Smooth muscle cell (in vitro differentiated cells): ENCODE data around the gene GNAI2. TPM values are rescaled to one million over a fixed set of nuclear protein-coding genes. Genes with fewer than 3 reads are reported as not detected.

Experiments used
- DNase-seq: peaks from one replicate; lab custom pipeline; 2025; ENCODE audit not compliant: unreplicated experiment; lab: John Stamatoyannopoulos, UW
- H2AFZ ChIP-seq: fragments of 200-600 bp; sonication (generic); 2 replicates; pipeline ENCODE4 v1.6.0; 2016; ENCODE audit warnings: antibody characterized with exemption, low read depth, mild to moderate bottlenecking
- H3F3A ChIP-seq: fragments of 200-600 bp; sonication (generic); 2 replicates; pipeline ENCODE4 v1.6.0; 2017; ENCODE audit warnings: antibody characterized with exemption, low read depth
- H3K27ac ChIP-seq: fragments of 200-600 bp; sonication (generic); 2 replicates; pipeline ENCODE4 v1.5.1; 2016; ENCODE audit warnings: low read depth, mild to moderate bottlenecking
- H3K27me3 ChIP-seq: fragments of 200-600 bp; sonication (generic); 2 replicates; pipeline ENCODE4 v1.6.1; 2016; ENCODE audit warnings: low read depth, mild to moderate bottlenecking
- H3K36me3 ChIP-seq: fragments of 200-600 bp; sonication (generic); 2 replicates; pipeline ENCODE4 v1.5.1; 2016; ENCODE audit warnings: low read depth
- H3K4me1 ChIP-seq: fragments of 200-600 bp; sonication (generic); 2 replicates; pipeline ENCODE4 v1.5.1; 2016; ENCODE audit warnings: low read depth
- H3K4me2 ChIP-seq: fragments of 200-600 bp; sonication (generic); 2 replicates; pipeline ENCODE4 v1.6.0; 2016; ENCODE audit warnings: mild to moderate bottlenecking
- H3K4me3 ChIP-seq: fragments of 200-600 bp; sonication (generic); 2 replicates; pipeline ENCODE4 v1.5.1; 2016; ENCODE audit warnings: mild to moderate bottlenecking
- H3K79me2 ChIP-seq: fragments of 200-600 bp; sonication (generic); 2 replicates; pipeline ENCODE4 v1.6.0; 2016; ENCODE audit warnings: low read depth, mild to moderate bottlenecking
- H3K9ac ChIP-seq: fragments of 200-600 bp; sonication (generic); 2 replicates; pipeline ENCODE4 v1.6.0; 2016; ENCODE audit warnings: low read depth
- H3K9me3 ChIP-seq: fragments of 200-600 bp; sonication (generic); replicated peaks from 2 replicates; pipeline ENCODE4 v1.5.1; 2016; ENCODE audit warnings: low read depth
- H4K20me1 ChIP-seq: fragments of 200-600 bp; sonication (generic); 2 replicates; pipeline ENCODE4 v1.6.0; 2016; ENCODE audit warnings: low read depth
- CTCF ChIP-seq: fragments of 200-600 bp; sonication (generic); IDR thresholded peaks from 2 replicates; pipeline ENCODE4 v1.5.1; 2017; ENCODE audit warnings: borderline replicate concordance, mild to moderate bottlenecking, antibody characterized with exemption; ENCODE audit not compliant: insufficient read depth, poor library complexity, severe bottlenecking
- WGBS: methylation state at CpG from one replicate; pipeline ENCODE4 v1.1.7; 2016; ENCODE audit warnings: low lambda C conversion rate; 5-methylcytosine and 5-hydroxymethylcytosine counted together
- polyA plus RNA-seq: library from polyadenylated mRNA; unstranded; fragments of >200 nt; fragmentation: Nextera tagmentation; extraction: Ambion mirVana; gene quantifications from 2 replicates; pipeline ENCODE4 v1.2.1, GENCODE V29; 2016
- total RNA-seq: library from RNA; depleted of rRNA; stranded (reverse); fragments of >200 nt; gene quantifications from 2 replicates; pipeline ENCODE4 v1.2.3, GENCODE V29; 2014

The GNAI2 gene
- total and polyA plus RNA-seq, 2 experiments from 2014 or later = 209 to 454 TPM

- no peaks in the 10 kb centered on the region for H3K79me2 ChIP-seq
- H3K4me2 ChIP-seq = no peak overlapping the region
- no peak overlapping the region for H2AFZ ChIP-seq
- DNase-seq = no peak
- peaks cover 13% of the 10 kb centered on the region for H3K27me3 ChIP-seq
- peaks cover 19% of the 10 kb centered on the region for H3K4me1 ChIP-seq
- no peak overlapping the region for H3K4me3 ChIP-seq
- no peaks in the 10 kb centered on the region for H3K9me3 ChIP-seq
- no peaks in the 10 kb centered on the region for H3F3A ChIP-seq
- no peaks in the 10 kb centered on the region for H3K36me3 ChIP-seq
- TF ChIP-seq CTCF = no peak
- H3K9ac ChIP-seq = no peak overlapping the region
- no peaks in the 10 kb centered on the region for H4K20me1 ChIP-seq
- H3K27ac ChIP-seq = no peak overlapping the region
- 80% methylated on average over 16 of the region's 16 CpGs for WGBS
These were observed 33.5 kb upstream of the GNAI2 start for GRCh38 chr3:50202353-50203112.

DNA sequence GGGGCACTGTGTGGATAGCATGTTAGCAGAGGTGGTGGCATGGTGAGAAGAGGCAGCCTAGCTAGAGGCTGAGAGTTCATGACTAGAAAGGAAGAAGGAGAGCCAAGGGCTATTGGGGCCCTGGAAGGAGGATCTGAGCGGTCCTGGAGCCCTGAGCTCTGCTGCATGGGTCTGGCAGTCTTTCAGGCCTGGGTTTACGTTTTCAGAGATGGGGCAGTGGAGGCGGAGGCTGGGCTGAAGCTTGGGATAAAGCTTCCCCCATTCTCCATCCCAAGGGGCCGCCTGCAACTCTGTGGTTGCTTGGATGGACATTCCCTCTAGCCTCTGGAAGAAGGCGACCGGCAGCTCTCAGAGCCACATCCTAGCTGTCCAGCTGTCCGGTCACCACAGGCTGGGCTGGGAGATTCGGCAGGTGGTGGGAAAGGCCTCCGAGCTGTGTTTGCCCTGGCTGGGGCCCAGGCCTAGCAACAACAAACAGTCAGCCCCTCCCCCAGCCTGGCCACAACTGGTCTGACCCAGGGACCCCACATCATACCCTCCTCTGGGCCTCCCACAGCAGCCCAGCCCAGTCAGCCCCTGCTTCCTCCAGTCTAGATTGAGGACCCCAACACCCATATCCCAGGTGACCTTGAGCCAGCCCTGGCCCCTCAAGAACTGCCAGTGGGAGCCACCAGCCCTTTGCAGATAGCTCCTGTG, 32.7 kb upstream of the GNAI2 start:
- H3K9ac ChIP-seq = no peak overlapping the region
- TF ChIP-seq CTCF = no peak
- H3K36me3 ChIP-seq = no peaks in the 10 kb centered on the region
- no peak overlapping the region for H3K27ac ChIP-seq
- H3K27me3 ChIP-seq = peaks cover 13% of the 10 kb centered on the region
- no peak for DNase-seq
- H3K4me2 ChIP-seq = no peak overlapping the region
- WGBS = 84% methylated on average over 9 of the region's 9 CpGs
- no peak overlapping the region for H2AFZ ChIP-seq
- no peaks in the 10 kb centered on the region for H3K79me2 ChIP-seq
- H4K20me1 ChIP-seq = no peaks in the 10 kb centered on the region
- peaks cover 19% of the 10 kb centered on the region for H3K4me1 ChIP-seq
- no peaks in the 10 kb centered on the region for H3F3A ChIP-seq
- no peak overlapping the region for H3K4me3 ChIP-seq
- H3K9me3 ChIP-seq = no peaks in the 10 kb centered on the region

DNA sequence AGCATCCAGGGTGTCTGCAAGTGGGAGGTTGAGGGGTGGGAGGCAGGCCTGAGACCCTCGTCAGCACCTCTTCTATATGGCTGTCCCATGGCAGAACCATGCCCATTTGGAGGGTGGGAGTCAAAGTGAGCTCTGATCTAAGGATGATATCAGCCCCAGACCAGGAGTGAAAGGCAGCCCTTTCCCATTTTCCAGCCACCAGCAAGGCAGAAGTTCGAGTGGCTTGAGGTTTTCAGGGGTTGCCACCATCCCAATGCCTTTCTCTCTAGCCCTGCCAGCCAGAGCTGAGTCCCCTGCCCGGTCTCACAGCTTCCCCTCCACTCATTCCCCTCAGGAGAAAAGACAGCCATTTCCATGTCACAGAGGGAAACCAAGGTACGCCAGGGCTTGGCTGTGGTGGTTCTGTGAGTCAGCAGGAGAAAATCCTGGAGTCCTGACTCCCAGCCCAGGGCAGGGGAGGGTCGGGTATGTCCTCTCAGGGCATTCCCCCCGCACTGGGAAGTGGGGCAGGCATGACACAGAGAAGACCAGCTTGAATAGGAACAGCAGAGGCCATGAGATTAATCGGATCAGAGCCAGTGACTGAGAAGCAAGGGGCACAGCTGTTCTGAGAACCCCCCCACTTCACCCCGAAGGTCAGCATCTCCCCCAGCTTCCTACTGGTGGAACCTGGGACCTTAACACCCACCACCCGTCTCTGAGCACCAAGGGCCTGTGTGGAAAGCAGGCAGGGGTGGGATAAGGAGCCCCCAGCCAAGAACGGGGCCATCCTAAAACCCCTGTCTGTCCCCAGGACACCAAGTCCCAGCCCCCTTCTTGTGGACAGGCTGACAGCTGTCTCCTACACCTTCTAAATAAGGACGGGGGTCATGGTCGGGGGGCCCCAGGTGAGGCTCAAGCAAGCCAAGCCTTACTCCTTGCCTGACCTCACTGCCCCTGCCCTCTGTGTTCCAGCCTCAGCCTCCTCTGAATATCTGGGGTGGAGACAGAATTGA, 31.9 kb upstream of the GNAI2 start:
- H3K27me3 ChIP-seq = peaks cover 13% of the 10 kb centered on the region
- no peak overlapping the region for H3K9ac ChIP-seq
- TF ChIP-seq CTCF = no peak
- peaks cover 19% of the 10 kb centered on the region for H3K4me1 ChIP-seq
- DNase-seq = no peak
- no peaks in the 10 kb centered on the region for H3K79me2 ChIP-seq
- H4K20me1 ChIP-seq = no peaks in the 10 kb centered on the region
- H3K9me3 ChIP-seq = no peaks in the 10 kb centered on the region
- no peaks in the 10 kb centered on the region for H3F3A ChIP-seq
- H3K27ac ChIP-seq = no peak overlapping the region
- H2AFZ ChIP-seq = no peak overlapping the region
- WGBS = 80% methylated on average over 12 of the region's 12 CpGs
- H3K4me3 ChIP-seq = no peak overlapping the region
- no peaks in the 10 kb centered on the region for H3K36me3 ChIP-seq
- peak overlapping the region; percentile 97 for H3K4me2 ChIP-seq
